ENCODE results near the gene MAK.

The MAK gene

DNA sequence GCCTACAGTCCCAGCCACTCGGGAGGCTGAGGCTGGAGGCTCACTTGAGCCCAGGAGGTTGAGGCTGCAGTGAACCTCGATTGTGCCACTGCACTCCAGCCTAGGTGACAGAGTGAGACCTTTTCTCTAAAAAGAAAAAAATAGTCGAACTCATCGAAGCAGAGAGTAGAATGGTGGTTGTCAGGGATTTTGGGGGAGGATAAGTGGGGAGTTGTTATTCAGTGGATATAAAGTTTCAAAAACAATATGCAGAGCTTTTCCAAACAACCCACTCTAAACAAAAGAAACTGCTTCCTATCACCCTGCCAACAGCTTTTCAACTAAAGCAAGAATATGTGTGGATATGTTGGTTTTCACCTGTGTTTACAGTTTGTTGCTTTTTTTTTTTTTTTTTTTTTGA lies 11.6 kb upstream of the MAK start:
- in situ Hi-C loops (cut with MboI; ENCODE audit: low sequenced_read_pairs, unreplicated experiment), result no loop called here
- no peak for DNase-seq (ENCODE audit: low spot score)
- TF ChIP-seq, protein P1, sequence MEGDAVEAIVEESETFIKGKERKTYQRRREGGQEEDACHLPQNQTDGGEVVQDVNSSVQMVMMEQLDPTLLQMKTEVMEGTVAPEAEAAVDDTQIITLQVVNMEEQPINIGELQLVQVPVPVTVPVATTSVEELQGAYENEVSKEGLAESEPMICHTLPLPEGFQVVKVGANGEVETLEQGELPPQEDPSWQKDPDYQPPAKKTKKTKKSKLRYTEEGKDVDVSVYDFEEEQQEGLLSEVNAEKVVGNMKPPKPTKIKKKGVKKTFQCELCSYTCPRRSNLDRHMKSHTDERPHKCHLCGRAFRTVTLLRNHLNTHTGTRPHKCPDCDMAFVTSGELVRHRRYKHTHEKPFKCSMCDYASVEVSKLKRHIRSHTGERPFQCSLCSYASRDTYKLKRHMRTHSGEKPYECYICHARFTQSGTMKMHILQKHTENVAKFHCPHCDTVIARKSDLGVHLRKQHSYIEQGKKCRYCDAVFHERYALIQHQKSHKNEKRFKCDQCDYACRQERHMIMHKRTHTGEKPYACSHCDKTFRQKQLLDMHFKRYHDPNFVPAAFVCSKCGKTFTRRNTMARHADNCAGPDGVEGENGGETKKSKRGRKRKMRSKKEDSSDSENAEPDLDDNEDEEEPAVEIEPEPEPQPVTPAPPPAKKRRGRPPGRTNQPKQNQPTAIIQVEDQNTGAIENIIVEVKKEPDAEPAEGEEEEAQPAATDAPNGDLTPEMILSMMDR (IDR thresholded peaks at IDR 0.05; ENCODE audit: borderline replicate concordance, control extremely low read depth, extremely low read depth, insufficient read depth, missing control alignments), result no peak

DNA sequence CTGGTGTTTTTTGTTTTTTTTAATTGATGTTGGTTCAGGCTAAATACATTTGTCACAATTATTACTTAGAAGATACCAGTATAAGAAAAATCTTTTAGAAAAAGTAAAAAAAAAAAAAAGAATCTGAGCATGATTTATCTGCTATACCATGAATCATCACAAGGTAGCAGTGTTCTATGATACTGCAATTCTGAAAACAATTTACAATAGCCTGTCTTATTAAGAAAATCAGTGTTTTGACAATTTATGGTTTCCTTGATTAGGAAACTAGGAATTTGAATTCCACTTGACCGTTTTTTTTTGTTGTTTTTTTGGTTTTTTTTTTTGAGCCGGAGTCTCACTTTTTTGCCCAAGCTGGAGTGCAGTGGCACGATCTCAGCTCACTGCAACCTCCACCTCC lies 9.3 kb upstream of the MAK start:
- DNase-seq (ENCODE audit: low spot score), result no peak
- TF ChIP-seq, protein P1 (IDR thresholded peaks at IDR 0.05; ENCODE audit: borderline replicate concordance, control extremely low read depth, extremely low read depth, insufficient read depth, missing control alignments), result peak; percentile 7
- in situ Hi-C loops (cut with MboI; ENCODE audit: low sequenced_read_pairs, unreplicated experiment), result no loop called here

DNA sequence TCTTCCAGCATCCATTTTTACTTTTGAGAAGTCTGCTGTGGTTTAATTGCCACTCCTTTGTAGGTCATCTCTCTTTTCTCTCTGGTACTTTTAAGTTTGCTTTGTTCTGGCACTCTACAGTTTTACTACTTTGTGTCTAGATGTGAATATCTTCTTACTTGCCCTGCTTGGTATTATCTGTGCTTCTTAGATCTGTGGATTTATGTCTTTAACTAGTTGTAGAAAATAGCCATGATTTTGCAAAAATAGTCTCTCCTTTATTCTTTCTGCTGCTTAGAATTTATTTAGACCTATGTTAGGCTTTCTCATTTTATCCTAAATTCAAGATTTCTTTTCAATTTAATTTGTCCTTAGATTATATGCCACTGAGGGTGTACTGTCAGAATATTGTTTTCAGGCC lies 5.2 kb upstream of the MAK start:
- DNase-seq (ENCODE audit: low spot score), result no peak
- TF ChIP-seq, protein P1 (IDR thresholded peaks at IDR 0.05; ENCODE audit: borderline replicate concordance, control extremely low read depth, extremely low read depth, insufficient read depth, missing control alignments), result no peak
- in situ Hi-C loops (cut with MboI; ENCODE audit: low sequenced_read_pairs, unreplicated experiment), result no loop called here

DNA sequence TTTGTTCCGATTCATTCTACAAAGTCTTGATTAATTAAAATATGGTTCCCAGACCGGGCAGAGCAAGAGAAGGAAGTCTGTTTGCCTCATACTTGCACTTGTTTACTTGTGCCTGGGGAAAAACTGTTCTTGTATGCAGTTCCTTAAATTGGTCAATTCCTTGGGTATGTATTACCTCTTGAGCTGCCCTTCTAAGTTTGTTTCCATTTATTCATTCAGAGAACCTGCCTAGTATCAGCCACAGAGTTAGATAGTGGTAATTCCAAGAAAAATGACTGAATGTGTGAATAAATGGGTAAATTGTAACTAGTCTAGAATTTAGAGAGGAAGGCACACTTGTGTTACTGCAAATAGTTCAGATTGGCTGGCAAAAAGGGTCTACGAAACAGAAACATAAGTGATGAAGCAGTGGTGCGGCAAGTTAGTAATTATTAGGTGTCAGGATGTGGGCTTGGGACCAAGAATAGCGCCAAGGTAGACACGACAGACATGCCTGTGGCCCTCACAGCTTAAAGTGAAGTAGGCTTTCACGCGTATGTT lies 525 bp upstream of the MAK start:
- TF ChIP-seq, protein P1 (IDR thresholded peaks at IDR 0.05; ENCODE audit: borderline replicate concordance, control extremely low read depth, extremely low read depth, insufficient read depth, missing control alignments), result no peak
- in situ Hi-C loops (cut with MboI; ENCODE audit: low sequenced_read_pairs, unreplicated experiment), result no loop called here
- DNase-seq (ENCODE audit: low spot score), result peak; percentile 72

DNA sequence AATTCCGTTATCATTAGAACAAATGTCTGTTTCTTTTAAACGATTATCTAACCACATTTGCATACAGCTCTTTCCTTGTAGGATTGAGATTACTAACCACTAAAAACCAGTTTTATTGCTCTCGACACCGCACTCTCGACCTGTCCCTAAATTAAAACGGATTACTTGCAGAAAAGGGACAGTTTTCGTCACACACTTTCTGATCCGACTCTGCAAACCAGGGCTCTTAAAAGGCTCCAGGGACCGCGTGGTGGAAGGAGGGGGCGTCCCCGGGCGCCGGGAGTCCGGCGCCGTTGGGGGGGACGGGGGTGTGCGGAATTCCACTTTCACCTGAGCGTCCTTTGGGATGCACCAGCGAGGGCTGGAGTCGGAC lies 731 bp downstream of the MAK start:
- in situ Hi-C loops (cut with MboI; ENCODE audit: low sequenced_read_pairs, unreplicated experiment), result no loop called here
- TF ChIP-seq, protein P1 (IDR thresholded peaks at IDR 0.05; ENCODE audit: borderline replicate concordance, control extremely low read depth, extremely low read depth, insufficient read depth, missing control alignments), result no peak
- DNase-seq (ENCODE audit: low spot score), result peak; percentile 42

DNA sequence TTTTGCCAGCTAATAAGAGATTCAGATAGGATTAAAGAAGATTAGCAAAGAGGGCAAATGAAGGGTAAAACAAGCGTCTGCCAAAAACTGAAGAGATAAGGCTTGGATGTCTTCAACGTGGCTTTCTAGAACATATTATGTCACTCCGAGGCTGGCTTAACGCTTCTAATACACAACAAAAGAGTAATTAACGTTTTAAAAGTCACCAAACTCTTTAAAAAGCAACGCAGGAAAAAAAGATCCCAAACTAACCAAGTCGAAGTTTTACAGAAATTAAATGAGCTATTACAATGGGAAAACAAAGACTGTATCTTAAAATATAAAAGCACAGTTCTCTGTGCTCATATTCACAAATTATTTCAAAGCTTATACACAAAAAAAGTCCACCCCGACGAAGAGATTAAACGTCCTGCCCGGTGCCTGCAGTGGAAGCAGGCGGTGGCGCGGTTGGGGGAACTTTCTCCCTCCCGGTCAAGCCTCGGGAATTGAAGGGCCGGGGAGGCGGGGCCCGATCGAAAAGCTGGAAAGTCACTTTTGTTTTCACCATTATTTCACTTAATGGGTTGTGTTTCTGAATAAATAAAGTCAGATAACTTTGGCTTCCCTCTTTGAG lies 1.2 kb downstream of the MAK start:
- TF ChIP-seq, protein P1 (IDR thresholded peaks at IDR 0.05; ENCODE audit: borderline replicate concordance, control extremely low read depth, extremely low read depth, insufficient read depth, missing control alignments), result no peak
- peak; percentile 21 for DNase-seq (ENCODE audit: low spot score)
- in situ Hi-C loops (cut with MboI; ENCODE audit: low sequenced_read_pairs, unreplicated experiment), result no loop called here

All from GM13976 (cell line).